H9 (cell line): Measurements from ENCODE around the gene KCNMB1. TPM values are rescaled to one million over a fixed set of nuclear protein-coding genes. Genes with fewer than 3 reads are reported as not detected.
A peak's percentile ranks its signal among the peaks of the same experiment; 100 is the strongest.

ENCODE experiments used
- DNase-seq: peaks from one replicate; pipeline ENCODE4 v3.0.0-alpha.2; 2017
- H2AFZ ChIP-seq: one replicate; pipeline ENCODE4 v1.6.1; 2013; ENCODE audit warnings: mild to moderate bottlenecking, low read length, control low read depth, moderate library complexity
- H2AK5ac ChIP-seq: 2 replicates; pipeline ENCODE4 v1.6.1; 2013; ENCODE audit warnings: low read length, control low read depth, mixed read lengths; ENCODE audit not compliant: insufficient read length
- H2BK120ac ChIP-seq: one replicate; pipeline ENCODE4 v1.6.1; 2013; ENCODE audit warnings: low read depth, mild to moderate bottlenecking, low read length, control low read depth, inconsistent platforms; ENCODE audit not compliant: poor library complexity, severe bottlenecking
- H2BK12ac ChIP-seq: 2 replicates; pipeline ENCODE4 v1.6.1; 2013; ENCODE audit warnings: low read length, control low read depth, mixed read lengths, low read depth; ENCODE audit not compliant: insufficient read length
- H2BK15ac ChIP-seq: 2 replicates; pipeline ENCODE4 v1.6.1; 2013; ENCODE audit warnings: low read depth, low read length, control low read depth
- H2BK20ac ChIP-seq: one replicate; pipeline ENCODE4 v1.6.1; 2013; ENCODE audit warnings: low read depth, mild to moderate bottlenecking, low read length, control low read depth, inconsistent platforms; ENCODE audit not compliant: poor library complexity, severe bottlenecking
- H2BK5ac ChIP-seq: 2 replicates; pipeline ENCODE4 v1.6.1; 2013; ENCODE audit warnings: low read length, control low read depth, mixed read lengths; ENCODE audit not compliant: insufficient read length
- H3K14ac ChIP-seq: 2 replicates; pipeline ENCODE4 v1.6.1; 2013; ENCODE audit warnings: low read length, control low read depth; ENCODE audit not compliant: insufficient read depth
- H3K18ac ChIP-seq: 2 replicates; pipeline ENCODE4 v1.6.1; 2013; ENCODE audit warnings: low read depth, mild to moderate bottlenecking, mixed read lengths, low read length, control low read depth; ENCODE audit not compliant: insufficient read length
- H3K23ac ChIP-seq: 2 replicates; pipeline ENCODE4 v1.6.1; 2013; ENCODE audit warnings: low read length, control low read depth, mixed read lengths, low read depth; ENCODE audit not compliant: insufficient read length
- H3K23me2 ChIP-seq: 2 replicates; pipeline ENCODE4 v1.6.1; 2013; ENCODE audit warnings: low read depth, mild to moderate bottlenecking, mixed read lengths, low read length, control low read depth; ENCODE audit not compliant: insufficient read length, poor library complexity, severe bottlenecking
- H3K27ac ChIP-seq: 2 replicates; pipeline ENCODE4 v1.5.1; 2013; ENCODE audit warnings: low read length, control low read depth, mixed read lengths, low read depth; ENCODE audit not compliant: insufficient read length
- H3K27me3 ChIP-seq: 2 replicates; pipeline ENCODE4 v1.6.1; 2013; ENCODE audit warnings: low read length, control low read depth, inconsistent platforms; ENCODE audit not compliant: insufficient read depth
- H3K4ac ChIP-seq: 2 replicates; pipeline ENCODE4 v1.6.1; 2013; ENCODE audit warnings: low read depth, mild to moderate bottlenecking, control low read depth, inconsistent platforms, low read length, moderate library complexity
- H3K4me1 ChIP-seq: 2 replicates; pipeline ENCODE4 v1.6.1; 2013; ENCODE audit warnings: low read length, control low read depth, inconsistent platforms; ENCODE audit not compliant: insufficient read depth
- H3K4me2 ChIP-seq: 2 replicates; pipeline ENCODE4 v1.6.1; 2013; ENCODE audit warnings: low read length, control low read depth, mixed read lengths; ENCODE audit not compliant: insufficient read length, insufficient read depth
- H3K56ac ChIP-seq: 2 replicates; pipeline ENCODE4 v1.6.1; 2013; ENCODE audit warnings: low read depth, mild to moderate bottlenecking, mixed read lengths, low read length, control low read depth; ENCODE audit not compliant: insufficient read length
- H3K79me1 ChIP-seq: 2 replicates; pipeline ENCODE4 v1.6.1; 2013; ENCODE audit warnings: low read depth, mild to moderate bottlenecking, moderate library complexity, low read length, control low read depth, inconsistent platforms; ENCODE audit not compliant: insufficient read depth, poor library complexity, severe bottlenecking
- H3K79me2 ChIP-seq: 2 replicates; pipeline ENCODE4 v1.6.1; 2013; ENCODE audit warnings: low read length, control low read depth, inconsistent platforms; ENCODE audit not compliant: insufficient read depth
- H3K9ac ChIP-seq: 2 replicates; pipeline ENCODE4 v1.6.1; 2013; ENCODE audit warnings: low read length, control low read depth, mixed read lengths; ENCODE audit not compliant: insufficient read length; ENCODE audit errors: extremely low read depth
- H3K9me3 ChIP-seq: one replicate; pipeline ENCODE4 v1.6.1; 2013; ENCODE audit warnings: low read depth, low read length, inconsistent platforms; ENCODE audit not compliant: control insufficient read depth
- H3T11ph ChIP-seq: one replicate; pipeline ENCODE4 v1.6.1; 2013; ENCODE audit warnings: mild to moderate bottlenecking, low read length, control low read depth, inconsistent platforms
- H4K20me1 ChIP-seq: one replicate; pipeline ENCODE4 v1.6.1; 2013; ENCODE audit not compliant: control insufficient read depth, insufficient read length, insufficient read depth
- H4K5ac ChIP-seq: 2 replicates; pipeline ENCODE4 v1.6.1; 2013; ENCODE audit warnings: low read depth, mild to moderate bottlenecking, mixed read lengths, low read length, control low read depth; ENCODE audit not compliant: insufficient read length
- H4K8ac ChIP-seq: replicated peaks from 2 replicates; pipeline ENCODE4 v1.6.1; 2013; ENCODE audit warnings: low read length, control low read depth, mixed read lengths, low read depth; ENCODE audit not compliant: insufficient read length
- H4K91ac ChIP-seq: 2 replicates; pipeline ENCODE4 v1.6.1; 2013; ENCODE audit warnings: low read depth, mild to moderate bottlenecking, moderate library complexity, mixed read lengths, low read length, control low read depth; ENCODE audit not compliant: insufficient read length
- H3K27ac Mint-ChIP-seq, 3 experiments: 2 replicates in 2 of 3; 3 replicates in 1 of 3; pipeline ENCODE4 v1.8.0; 2020 to 2021; ENCODE audit warnings: mixed read lengths in 3 of 3, mild to moderate bottlenecking in 1 of 3, moderate library complexity in 1 of 3
- H3K27me3 Mint-ChIP-seq: 2 replicates; pipeline ENCODE4 v1.8.0; 2021; ENCODE audit warnings: low read depth, mild to moderate bottlenecking, moderate library complexity, mixed read lengths
- H3K36me3 Mint-ChIP-seq, 3 experiments: 2 replicates in 2 of 3; 3 replicates in 1 of 3; pipeline ENCODE4 v1.8.0; 2020 to 2021; ENCODE audit warnings: low read depth in 3 of 3, mixed read lengths in 3 of 3; ENCODE audit not compliant: insufficient read depth in 1 of 3
- H3K4me1 Mint-ChIP-seq, 2 experiments: 2 replicates each; pipeline ENCODE4 v1.8.0; 2020; ENCODE audit warnings: mixed read lengths in 2 of 2
- H3K4me3 Mint-ChIP-seq, 2 experiments: 2 replicates in 1 of 2; 3 replicates in 1 of 2; pipeline ENCODE4 v1.8.0; 2020 to 2021; ENCODE audit warnings: mild to moderate bottlenecking in 2 of 2, mixed read lengths in 2 of 2, moderate library complexity in 1 of 2
- H3K9me3 Mint-ChIP-seq, 2 experiments: 2 replicates in 1 of 2; 3 replicates in 1 of 2; pipeline ENCODE4 v1.8.0; 2020; ENCODE audit warnings: mild to moderate bottlenecking in 2 of 2, mixed read lengths in 2 of 2, moderate library complexity in 1 of 2
- WGBS: extraction: QIAGEN DNeasy Blood & Tissue Kit; methylation state at CpG from one replicate; pipeline ENCODE4 v1.1.7; 2013; ENCODE audit warnings: missing lambda C conversion rate, low lambda C conversion rate, mixed read lengths; ENCODE audit not compliant: insufficient read length; ENCODE audit errors: extremely low coverage; 5-methylcytosine and 5-hydroxymethylcytosine counted together
- total RNA-seq: library from RNA; stranded (reverse); gene quantifications from 2 replicates; pipeline ENCODE4 v1.2.1, GENCODE V29; 2021
- TF ChIP-seq, protein P1 (sequence below): fragments of 200-600 bp; sonication (generic); conservative IDR thresholded peaks from 3 replicates; pipeline ENCODE4 v1.8.0; 2021; ENCODE audit warnings: antibody characterized with exemption, mild to moderate bottlenecking

The KCNMB1 gene
- total RNA-seq, 1 experiment from 2014 or later = 0.28 TPM

DNA sequence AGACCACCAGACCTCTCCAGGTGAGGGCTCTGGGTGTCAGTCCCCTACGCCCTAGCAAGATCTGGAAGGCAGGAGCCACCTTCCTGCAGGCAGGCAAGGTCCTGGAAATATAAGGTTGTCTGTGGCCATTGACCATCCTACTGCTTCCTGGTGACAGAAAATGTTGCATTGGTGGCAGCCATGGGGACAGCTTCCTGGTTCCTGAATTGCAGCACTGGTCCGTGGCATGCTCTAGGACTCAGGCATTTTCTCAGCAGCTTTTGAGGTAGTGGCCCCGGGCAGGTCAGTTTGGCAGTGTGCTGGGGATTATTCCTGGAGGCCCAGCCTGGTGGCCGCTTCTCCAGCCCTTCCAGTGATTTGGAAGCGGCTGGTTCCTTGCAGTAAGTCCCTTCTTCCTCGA, 36.6 kb upstream of the KCNMB1 start:
- H3K79me2 ChIP-seq = no peaks in the 10 kb centered on the region
- no peak overlapping the region for H3K4me2 ChIP-seq
- H2BK5ac ChIP-seq = no peak overlapping the region
- no peaks in the 10 kb centered on the region for H3K9me3 ChIP-seq
- H3K9me3 Mint-ChIP-seq = no peaks in the 10 kb centered on the region
- no peak overlapping the region for H2BK20ac ChIP-seq
- H3K27ac Mint-ChIP-seq = peak overlapping the region in 1 of 3 experiments; percentile 78; a peak in 2 of 7 replicates
- H3K18ac ChIP-seq = no peak overlapping the region
- no peak overlapping the region for H2BK15ac ChIP-seq
- no peak for DNase-seq
- no CpG with 5 or more reads among the region's 6 CpGs for WGBS
- no peak overlapping the region for H2BK12ac ChIP-seq
- H2AK5ac ChIP-seq = no peak overlapping the region
- no peaks in the 10 kb centered on the region for H3K79me1 ChIP-seq
- no peaks in the 10 kb centered on the region; the same call in none of the 2 replicates for H3K27me3 Mint-ChIP-seq
- no peak overlapping the region for H3K4me3 Mint-ChIP-seq
- no peaks in the 10 kb centered on the region for H3K36me3 Mint-ChIP-seq
- no peak overlapping the region for H3K9ac ChIP-seq
- no peaks in the 10 kb centered on the region for H4K20me1 ChIP-seq
- H3K27ac ChIP-seq = no peak overlapping the region
- TF ChIP-seq, protein P1, sequence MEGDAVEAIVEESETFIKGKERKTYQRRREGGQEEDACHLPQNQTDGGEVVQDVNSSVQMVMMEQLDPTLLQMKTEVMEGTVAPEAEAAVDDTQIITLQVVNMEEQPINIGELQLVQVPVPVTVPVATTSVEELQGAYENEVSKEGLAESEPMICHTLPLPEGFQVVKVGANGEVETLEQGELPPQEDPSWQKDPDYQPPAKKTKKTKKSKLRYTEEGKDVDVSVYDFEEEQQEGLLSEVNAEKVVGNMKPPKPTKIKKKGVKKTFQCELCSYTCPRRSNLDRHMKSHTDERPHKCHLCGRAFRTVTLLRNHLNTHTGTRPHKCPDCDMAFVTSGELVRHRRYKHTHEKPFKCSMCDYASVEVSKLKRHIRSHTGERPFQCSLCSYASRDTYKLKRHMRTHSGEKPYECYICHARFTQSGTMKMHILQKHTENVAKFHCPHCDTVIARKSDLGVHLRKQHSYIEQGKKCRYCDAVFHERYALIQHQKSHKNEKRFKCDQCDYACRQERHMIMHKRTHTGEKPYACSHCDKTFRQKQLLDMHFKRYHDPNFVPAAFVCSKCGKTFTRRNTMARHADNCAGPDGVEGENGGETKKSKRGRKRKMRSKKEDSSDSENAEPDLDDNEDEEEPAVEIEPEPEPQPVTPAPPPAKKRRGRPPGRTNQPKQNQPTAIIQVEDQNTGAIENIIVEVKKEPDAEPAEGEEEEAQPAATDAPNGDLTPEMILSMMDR = no peak
- no peak overlapping the region for H4K5ac ChIP-seq
- H3K14ac ChIP-seq = no peak overlapping the region
- H3K4me1 Mint-ChIP-seq = peaks cover 9 to 18% of the 10 kb centered on the region in 2 experiments
- H2BK120ac ChIP-seq = no peak overlapping the region
- H4K91ac ChIP-seq = no peak overlapping the region
- no peak overlapping the region for H3K4ac ChIP-seq
- H4K8ac ChIP-seq = no peak overlapping the region
- H3K23me2 ChIP-seq = no peaks in the 10 kb centered on the region
- no peak overlapping the region for H3T11ph ChIP-seq
- H3K23ac ChIP-seq = no peak overlapping the region
- no peak overlapping the region for H2AFZ ChIP-seq
- H3K4me1 ChIP-seq = no peaks in the 10 kb centered on the region
- no peaks in the 10 kb centered on the region for H3K27me3 ChIP-seq
- H3K56ac ChIP-seq = no peak overlapping the region
